ENCODE results near the gene BTN1A1.
"Not testable (repeated sequence)": the region's sequence is repeated elsewhere in the genome, so short reads cannot be mapped to it uniquely, and the experiment has no call there.

Gene BTN1A1

GRCh38 chr6:26537846-26538571, 37.9 kb downstream of the BTN1A1 start, which contains the start of gene HMGN4:
TSS of gene HMGN4 (plus strand) at chr6:26538366. CDS start at chr6:26545207, 6,841 bp downstream.
- DNase-seq = peak; percentile 64

GRCh38 chr6:26538572-26538902, 38.4 kb downstream of the BTN1A1 start:
- no peak for DNase-seq

GRCh38 chr6:26539071-26539615, 39.0 kb downstream of the BTN1A1 start:
- DNase-seq = no peak

GRCh38 chr6:26541579-26541978, 41.5 kb downstream of the BTN1A1 start:
- DNase-seq = no peak

GRCh38 chr6:26543953-26544352, 43.9 kb downstream of the BTN1A1 start:
- no peak for DNase-seq

GRCh38 chr6:26544473-26544872, 44.4 kb downstream of the BTN1A1 start:
- DNase-seq = no peak

GRCh38 chr6:26545627-26546026, 45.5 kb downstream of the BTN1A1 start:
- no peak for DNase-seq

GRCh38 chr6:26547363-26547762, 47.3 kb downstream of the BTN1A1 start:
- DNase-seq = not testable (repeated sequence)

GRCh38 chr6:26550250-26550993, 50.3 kb downstream of the BTN1A1 start:
- peak; percentile 43 for DNase-seq

GRCh38 chr6:26552205-26552604, 52.1 kb downstream of the BTN1A1 start:
- no peak for DNase-seq

- DNase-seq = no peak
Measured at GRCh38 chr6:26552640-26553188, 52.6 kb downstream of the BTN1A1 start.

GRCh38 chr6:26553264-26553634, 53.1 kb downstream of the BTN1A1 start:
- DNase-seq = no peak

GRCh38 chr6:26553635-26554446, 53.7 kb downstream of the BTN1A1 start:
- DNase-seq = no peak

GRCh38 chr6:26554447-26554696, 54.3 kb downstream of the BTN1A1 start:
- DNase-seq = no peak

GRCh38 chr6:26554697-26555504, 54.8 kb downstream of the BTN1A1 start:
- DNase-seq = no peak

- no peak for DNase-seq
Measured at GRCh38 chr6:26555505-26556262, 55.6 kb downstream of the BTN1A1 start.

GRCh38 chr6:26556263-26557070, 56.4 kb downstream of the BTN1A1 start:
- DNase-seq = no peak
